A673 (cell line): ENCODE measurements around the gene ZC2HC1B. TPM values are rescaled to one million over a fixed set of nuclear protein-coding genes. Genes with fewer than 3 reads are reported as not detected.

Source experiments
- BruUV-seq: library from RNA; stranded (reverse); fragments of 400-500 nt; replicated peaks from 2 replicates; lab custom pipeline; 2021; lab: Mats Ljungman, UMichigan
- CTCF ChIA-PET: fragments of 300-600 bp; sonication (Branson Sonifier 250); formaldehyde crosslinking; loops from one replicate; lab custom pipeline; 2022; ENCODE audit warnings: antibody characterized with exemption; lab: Charles Lee
- POLR2A ChIA-PET: fragments of 300-600 bp; sonication (Branson Sonifier 250); formaldehyde crosslinking; loops from one replicate; lab custom pipeline; 2022; ENCODE audit warnings: antibody characterized with exemption; ENCODE audit not compliant: low non-redundant PET; lab: Charles Lee
- DNase-seq: peaks from one replicate; pipeline ENCODE4 v3.0.0-alpha.2; 2015; ENCODE audit warnings: low spot score
- H3K27ac ChIP-seq: fragments of 200-600 bp; sonication (generic); 2 replicates; pipeline ENCODE4 v1.5.1; 2016; ENCODE audit warnings: mixed run types, low read depth, mild to moderate bottlenecking, mixed read lengths, antibody characterized with exemption, low read length; ENCODE audit not compliant: poor library complexity, severe bottlenecking
- H3K27me3 ChIP-seq: fragments of 200-600 bp; sonication (generic); replicated peaks from 2 replicates; pipeline ENCODE4 v1.6.1; 2017; ENCODE audit warnings: mixed run types, low read depth, mild to moderate bottlenecking, mixed read lengths, antibody characterized with exemption, low read length; ENCODE audit not compliant: insufficient read depth, poor library complexity
- H3K36me3 ChIP-seq: fragments of 200-600 bp; sonication (generic); 2 replicates; pipeline ENCODE4 v1.6.1; 2016; ENCODE audit warnings: mixed run types, mild to moderate bottlenecking, mixed read lengths, antibody characterized with exemption, low read length; ENCODE audit not compliant: insufficient read depth, poor library complexity, severe bottlenecking
- H3K4me1 ChIP-seq: fragments of 200-600 bp; sonication (generic); 2 replicates; pipeline ENCODE4 v1.6.1; 2017; ENCODE audit warnings: mixed run types, mild to moderate bottlenecking, mixed read lengths, antibody characterized with exemption, low read length; ENCODE audit not compliant: insufficient read depth, poor library complexity, severe bottlenecking
- H3K4me3 ChIP-seq: fragments of 200-600 bp; sonication (generic); 2 replicates; pipeline ENCODE4 v1.5.1; 2016; ENCODE audit warnings: low read depth, mixed run types, mild to moderate bottlenecking, mixed read lengths, low read length; ENCODE audit not compliant: poor library complexity, severe bottlenecking
- H3K9me3 ChIP-seq: fragments of 200-600 bp; sonication (generic); 2 replicates; pipeline ENCODE4 v1.6.1; 2016; ENCODE audit warnings: mixed run types, low read depth, mild to moderate bottlenecking, mixed read lengths, antibody characterized with exemption, low read length; ENCODE audit not compliant: poor library complexity, severe bottlenecking
- CTCF ChIP-seq: fragments of 300-800, 200-600 bp; sonication (generic); conservative IDR thresholded peaks from 2 replicates; pipeline ENCODE4 v1.5.1; 2017; ENCODE audit warnings: low read depth, mild to moderate bottlenecking, antibody characterized with exemption, low read length, moderate library complexity, mixed read lengths
- EZH2 ChIP-seq: fragments of 200-600 bp; sonication (generic); IDR thresholded peaks from 2 replicates; pipeline ENCODE4 v1.6.1; 2017; ENCODE audit warnings: borderline replicate concordance, low read depth, mild to moderate bottlenecking, mixed read lengths, antibody characterized with exemption, low read length; ENCODE audit not compliant: poor library complexity, severe bottlenecking
- intact Hi-C: fragments of 100-400 bp; cut with micrococcal nuclease; formaldehyde crosslinking; loops from one replicate; pipeline ENCODE4 v1.10.0; 2022; ENCODE audit not compliant: unreplicated experiment
- total RNA-seq: library from RNA; stranded (reverse); gene quantifications from 2 replicates; pipeline ENCODE4 v1.2.3, GENCODE V29; 2021

ZC2HC1B gene
- total RNA-seq, 1 experiment from 2014 or later = not detected

- H3K4me1 ChIP-seq = no peaks in the 10 kb centered on the region
- POLR2A ChIA-PET = no interaction called here
- no peaks in the 10 kb centered on the region for H3K36me3 ChIP-seq
- TF ChIP-seq EZH2 (no peak), CTCF (no peak)
- H3K4me3 ChIP-seq = no peak overlapping the region
- CTCF ChIA-PET = no interaction called here
- intact Hi-C loops = no loop called here
- BruUV-seq = no TSS peak
- H3K27me3 ChIP-seq = no peaks in the 10 kb centered on the region
- H3K27ac ChIP-seq = no peak overlapping the region
- H3K9me3 ChIP-seq = no peaks in the 10 kb centered on the region
- no peak for DNase-seq
Observed at GRCh38 chr6:143836150-143836549, 28.1 kb upstream of the ZC2HC1B start.

DNA sequence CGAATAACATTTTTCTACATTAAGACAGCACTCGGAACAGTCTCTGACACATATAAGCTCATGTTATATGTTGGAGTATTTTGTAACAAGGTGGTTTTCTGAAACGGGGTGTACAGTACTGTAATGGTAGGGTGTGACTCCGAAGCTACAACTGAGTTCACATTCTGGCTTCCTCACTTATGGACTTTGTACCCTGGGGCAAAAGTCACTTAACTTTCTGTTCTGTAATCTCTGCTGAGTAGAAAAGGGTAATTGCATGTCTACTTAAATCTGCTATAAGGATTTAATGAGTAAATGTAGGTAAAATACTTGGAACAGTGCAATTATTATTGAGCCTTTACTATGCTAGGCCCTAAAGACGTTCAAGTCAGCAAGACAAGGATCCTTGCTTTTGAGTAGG is 25.9 kb upstream of the ZC2HC1B start:
- Histone ChIP-seq H3K9me3 (no peaks in the 10 kb centered on the region), H3K27me3 (no peaks in the 10 kb centered on the region), H3K36me3 (no peaks in the 10 kb centered on the region), H3K4me3 (no peak overlapping the region), H3K27ac (no peak overlapping the region), H3K4me1 (no peaks in the 10 kb centered on the region)
- no peak for TF ChIP-seq CTCF
- no peak for TF ChIP-seq EZH2
- BruUV-seq = no TSS peak
- intact Hi-C loops = no loop called here
- CTCF ChIA-PET = no interaction called here
- POLR2A ChIA-PET = no interaction called here
- no peak for DNase-seq

DNA sequence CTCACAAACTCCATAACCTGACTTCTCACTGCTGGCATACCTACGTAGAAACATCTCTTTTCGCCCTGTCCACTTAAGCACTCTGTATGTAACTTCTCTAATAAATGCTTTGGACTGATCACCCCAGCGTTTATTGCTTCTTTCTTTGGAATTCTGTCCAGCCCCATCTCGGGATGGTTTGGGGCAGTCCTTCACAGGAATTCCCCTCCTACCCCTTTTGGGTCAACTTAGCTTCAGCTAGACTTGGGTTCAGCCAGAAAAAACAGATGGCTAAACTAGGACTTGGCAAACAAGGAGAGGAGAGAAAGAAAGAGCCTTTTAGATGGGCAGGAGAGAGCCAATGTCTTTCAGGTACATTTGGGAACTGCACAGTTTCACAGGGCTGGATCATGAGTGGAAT is 25.1 kb upstream of the ZC2HC1B start:
- Histone ChIP-seq H3K27me3 (no peaks in the 10 kb centered on the region), H3K4me1 (peaks cover under 1% of the 10 kb centered on the region), H3K27ac (no peak overlapping the region), H3K9me3 (no peaks in the 10 kb centered on the region), H3K36me3 (no peaks in the 10 kb centered on the region), H3K4me3 (no peak overlapping the region)
- TF ChIP-seq EZH2 = no peak
- no peak for TF ChIP-seq CTCF
- DNase-seq = no peak
- CTCF ChIA-PET = no interaction called here
- no TSS peak for BruUV-seq
- POLR2A ChIA-PET = no interaction called here
- intact Hi-C loops = no loop called here
